ENCODE data around the gene CHM.

DNA sequence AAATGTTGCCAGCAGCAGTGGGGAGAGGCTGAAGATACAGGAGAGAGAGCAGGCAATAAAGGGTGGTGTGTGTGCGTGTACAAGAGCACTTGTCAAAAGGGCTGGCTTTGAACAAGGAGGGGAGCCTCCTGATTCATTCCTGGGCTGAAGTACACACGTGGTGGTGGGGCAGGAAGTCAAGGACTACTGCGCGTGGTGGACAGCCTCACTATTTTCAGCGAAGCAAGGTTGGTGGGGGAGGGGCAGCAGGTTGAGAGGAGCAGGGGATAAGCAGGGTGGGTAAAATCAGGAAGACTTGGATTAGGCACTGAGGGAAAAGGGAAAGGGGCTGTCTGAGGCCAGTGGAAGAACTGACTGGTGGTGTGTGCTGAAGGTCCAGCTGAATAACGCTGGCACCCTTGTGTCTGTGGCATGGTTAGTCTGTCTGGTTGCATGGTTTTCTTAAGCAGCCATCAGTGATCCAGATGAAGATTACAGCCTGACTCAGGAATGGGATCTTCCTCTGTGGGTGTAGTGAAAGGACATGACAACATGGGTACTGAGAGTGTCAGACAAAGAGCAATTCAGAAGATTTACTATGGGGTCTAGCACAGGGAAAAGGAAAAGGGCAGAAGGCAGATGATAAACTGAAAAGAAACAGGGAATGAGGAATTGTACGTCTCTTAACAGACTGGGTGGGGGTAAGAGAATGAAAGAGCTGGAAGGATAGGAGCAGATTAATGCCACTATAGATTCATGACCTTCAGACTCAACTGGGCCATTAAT is 149.8 kb downstream of the CHM start:
- TF ChIP-seq, protein P1, sequence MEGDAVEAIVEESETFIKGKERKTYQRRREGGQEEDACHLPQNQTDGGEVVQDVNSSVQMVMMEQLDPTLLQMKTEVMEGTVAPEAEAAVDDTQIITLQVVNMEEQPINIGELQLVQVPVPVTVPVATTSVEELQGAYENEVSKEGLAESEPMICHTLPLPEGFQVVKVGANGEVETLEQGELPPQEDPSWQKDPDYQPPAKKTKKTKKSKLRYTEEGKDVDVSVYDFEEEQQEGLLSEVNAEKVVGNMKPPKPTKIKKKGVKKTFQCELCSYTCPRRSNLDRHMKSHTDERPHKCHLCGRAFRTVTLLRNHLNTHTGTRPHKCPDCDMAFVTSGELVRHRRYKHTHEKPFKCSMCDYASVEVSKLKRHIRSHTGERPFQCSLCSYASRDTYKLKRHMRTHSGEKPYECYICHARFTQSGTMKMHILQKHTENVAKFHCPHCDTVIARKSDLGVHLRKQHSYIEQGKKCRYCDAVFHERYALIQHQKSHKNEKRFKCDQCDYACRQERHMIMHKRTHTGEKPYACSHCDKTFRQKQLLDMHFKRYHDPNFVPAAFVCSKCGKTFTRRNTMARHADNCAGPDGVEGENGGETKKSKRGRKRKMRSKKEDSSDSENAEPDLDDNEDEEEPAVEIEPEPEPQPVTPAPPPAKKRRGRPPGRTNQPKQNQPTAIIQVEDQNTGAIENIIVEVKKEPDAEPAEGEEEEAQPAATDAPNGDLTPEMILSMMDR (conservative IDR thresholded peaks at IDR 0.05 in 1 of 2, IDR thresholded peaks at IDR 0.05 in 1 of 2; ENCODE audit: extremely low read depth in 1 of 2, insufficient read depth in 1 of 2, low read depth in 1 of 2, low read length in 2 of 2) = no peak
- TF ChIP-seq EZH2 (IDR thresholded peaks at IDR 0.05; ENCODE audit: borderline replicate concordance, low read length) = no peak
